ENCODE data around the gene DENND10.
A peak's percentile ranks its signal among the peaks of the same experiment; 100 is the strongest.
"Not testable (repeated sequence)": the region's sequence is repeated elsewhere in the genome, so short reads cannot be mapped to it uniquely, and the experiment has no call there.

The DENND10 gene

GRCh38 chr10:119166564-119166963 is 62.7 kb downstream of the DENND10 start:
- DNase-seq (ENCODE audit: low spot score), result peak; percentile 16

DNA sequence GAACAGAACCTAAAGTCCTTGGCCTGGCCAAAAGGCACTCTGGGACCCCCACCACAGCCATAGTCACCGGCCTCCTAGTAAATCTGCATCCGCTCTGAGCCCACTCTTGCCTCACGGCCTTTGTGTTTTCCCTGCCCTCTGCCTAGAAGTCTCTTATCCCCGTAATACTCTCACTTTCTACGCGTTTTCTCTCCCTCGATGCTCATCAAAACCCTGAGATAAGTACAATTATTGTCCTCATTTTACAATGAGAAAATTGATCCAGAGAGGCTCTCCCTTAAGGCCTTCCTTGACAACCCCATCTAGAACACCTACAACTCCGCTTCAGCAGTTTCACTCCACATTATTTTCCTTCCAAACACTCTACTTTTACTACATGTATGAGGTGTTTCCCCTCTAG is 63.1 kb downstream of the DENND10 start:
- no peak for DNase-seq (ENCODE audit: low spot score)

- DNase-seq (ENCODE audit: low spot score), result no peak
These were observed 70.2 kb downstream of the DENND10 start for GRCh38 chr10:119174109-119174508.

GRCh38 chr10:119176166-119176565 is 72.3 kb downstream of the DENND10 start:
- no peak for DNase-seq (ENCODE audit: low spot score)

DNA sequence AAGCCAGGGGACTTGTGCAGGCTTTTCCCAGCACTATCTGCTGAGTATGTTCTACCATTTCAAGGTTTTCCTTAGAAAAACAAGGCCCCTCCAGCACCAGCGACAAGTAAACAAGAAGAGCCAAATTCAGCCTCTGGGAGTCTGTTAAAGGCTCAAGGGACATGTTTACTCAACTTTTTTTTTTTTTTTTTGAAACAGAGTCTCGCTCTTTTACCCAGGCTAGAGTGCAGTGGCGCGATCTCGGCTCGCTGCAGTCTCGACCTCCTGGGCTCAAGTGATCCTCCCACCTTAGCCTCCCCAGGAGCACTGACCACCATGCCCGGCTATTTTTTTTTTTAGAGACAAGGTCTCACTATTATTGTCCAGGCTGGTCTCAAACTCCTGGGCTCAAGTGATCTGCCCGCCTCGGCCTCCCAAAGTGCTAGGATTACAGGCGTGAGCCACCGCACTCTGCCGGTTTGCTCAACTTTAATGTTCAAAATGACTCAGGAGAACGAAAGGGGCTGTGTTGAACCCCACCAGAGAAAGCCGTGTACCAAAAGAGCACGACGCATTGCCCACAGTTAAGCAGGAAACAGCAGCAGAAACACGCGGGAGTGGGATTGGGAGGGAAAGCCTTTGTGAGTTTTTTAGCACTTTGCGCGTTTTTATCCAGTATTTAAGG is 73.9 kb downstream of the DENND10 start:
- DNase-seq (ENCODE audit: low spot score), result no peak

DNA sequence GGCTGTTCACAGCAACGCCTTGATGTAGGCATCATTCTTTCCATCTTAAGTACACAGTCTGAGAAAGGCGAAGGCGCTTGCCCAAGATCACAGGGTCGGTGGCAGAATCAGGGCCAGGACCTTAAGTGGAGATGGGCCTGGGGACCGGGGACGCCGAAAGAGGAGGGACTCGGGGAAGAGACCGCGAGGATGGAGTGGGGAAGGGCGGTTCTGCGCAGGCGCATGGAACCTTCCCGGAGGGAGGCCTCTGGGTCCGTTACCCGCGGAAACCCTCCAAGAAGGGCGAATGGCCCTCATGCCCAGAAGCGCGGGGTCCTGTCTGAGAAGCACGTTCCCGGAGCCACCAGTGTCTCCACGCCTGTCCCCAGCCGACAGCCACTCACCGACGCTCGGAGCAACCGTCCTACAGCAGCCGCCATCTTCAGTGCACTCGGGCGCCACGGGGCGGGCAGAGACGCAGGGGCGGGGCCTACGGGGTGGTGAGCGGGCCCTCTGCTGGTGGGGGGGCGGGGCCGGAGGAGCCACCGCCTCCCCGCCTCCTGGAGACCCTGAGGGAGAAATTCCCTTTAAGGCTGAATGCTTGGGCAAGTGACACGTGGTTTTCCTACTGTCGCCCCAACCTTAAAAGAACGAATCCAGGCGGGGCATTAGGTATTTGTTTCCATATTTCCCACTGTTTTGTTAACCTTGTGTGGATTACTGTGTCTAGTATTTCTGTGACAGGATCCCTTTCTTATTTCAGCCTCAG is 74.6 kb downstream of the DENND10 start, which contains the start of gene PRDX3:
TSS of gene PRDX3 (minus strand) at position 441 of the 748 bp plus-strand sequence. CDS start at position 419, 22 bp downstream.
- DNase-seq (ENCODE audit: low spot score), result peak; percentile 93

DNA sequence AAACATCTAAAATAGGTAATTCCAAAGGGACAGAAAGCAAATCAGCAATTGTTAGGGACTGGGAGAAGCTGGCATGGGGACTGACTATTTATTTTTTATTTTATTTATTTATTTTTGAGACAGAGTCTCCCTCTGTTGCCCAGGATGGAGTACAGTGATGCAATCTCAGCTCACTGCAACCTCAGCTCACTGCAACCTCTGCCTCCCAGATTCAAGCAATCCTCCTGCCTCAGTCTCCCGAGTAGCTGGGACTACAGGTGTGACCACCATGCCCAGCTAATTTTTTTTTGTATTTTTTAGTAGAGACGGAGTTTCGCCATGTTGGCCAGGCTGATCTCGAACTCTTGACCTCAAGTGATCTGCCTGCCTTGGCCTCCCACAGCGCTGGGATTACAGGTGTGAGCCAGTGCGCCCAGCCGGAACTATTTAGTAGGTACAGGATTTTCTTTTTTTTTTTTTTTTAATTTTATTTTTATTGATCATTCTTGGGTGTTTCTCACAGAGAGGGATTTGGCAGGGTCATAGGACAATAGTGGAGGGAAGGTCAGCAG is 77.0 kb downstream of the DENND10 start:
- not testable (repeated sequence) for DNase-seq (ENCODE audit: low spot score)

- no peak for DNase-seq (ENCODE audit: low spot score)
These were observed 79.9 kb downstream of the DENND10 start for GRCh38 chr10:119183664-119184412.

Data from cerebellar cortex (tissue), 1 donor.